HS-5 (cell line): Measurements from ENCODE around the gene CLEC16A.

Experiments used
- DNase-seq: peaks from one replicate; pipeline ENCODE4 v3.0.0-alpha.2; 2012; ENCODE audit warnings: low read depth

CLEC16A gene

GRCh38 chr16:11142261-11142630 is 197.9 kb downstream of the CLEC16A start:
- no peak for DNase-seq

DNA sequence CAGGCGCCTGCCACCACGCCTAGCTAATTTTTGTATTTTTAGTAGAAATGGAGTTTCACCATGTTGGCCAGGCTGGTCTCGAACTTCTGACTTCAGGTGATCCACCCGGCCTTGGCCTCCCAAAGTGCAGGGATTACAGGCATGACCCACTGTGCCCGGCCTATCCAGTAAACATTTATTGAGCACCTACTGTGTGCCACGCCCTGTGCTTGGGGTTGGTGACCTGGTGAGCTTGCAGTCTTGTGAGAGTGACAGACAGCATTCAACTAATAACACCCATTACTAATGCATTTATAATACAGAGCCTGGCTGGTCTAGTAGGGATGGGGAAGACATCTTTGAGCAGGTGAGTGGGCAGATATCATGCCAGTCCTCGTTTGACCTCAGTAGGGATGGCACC is 198.6 kb downstream of the CLEC16A start:
- no peak for DNase-seq

DNA sequence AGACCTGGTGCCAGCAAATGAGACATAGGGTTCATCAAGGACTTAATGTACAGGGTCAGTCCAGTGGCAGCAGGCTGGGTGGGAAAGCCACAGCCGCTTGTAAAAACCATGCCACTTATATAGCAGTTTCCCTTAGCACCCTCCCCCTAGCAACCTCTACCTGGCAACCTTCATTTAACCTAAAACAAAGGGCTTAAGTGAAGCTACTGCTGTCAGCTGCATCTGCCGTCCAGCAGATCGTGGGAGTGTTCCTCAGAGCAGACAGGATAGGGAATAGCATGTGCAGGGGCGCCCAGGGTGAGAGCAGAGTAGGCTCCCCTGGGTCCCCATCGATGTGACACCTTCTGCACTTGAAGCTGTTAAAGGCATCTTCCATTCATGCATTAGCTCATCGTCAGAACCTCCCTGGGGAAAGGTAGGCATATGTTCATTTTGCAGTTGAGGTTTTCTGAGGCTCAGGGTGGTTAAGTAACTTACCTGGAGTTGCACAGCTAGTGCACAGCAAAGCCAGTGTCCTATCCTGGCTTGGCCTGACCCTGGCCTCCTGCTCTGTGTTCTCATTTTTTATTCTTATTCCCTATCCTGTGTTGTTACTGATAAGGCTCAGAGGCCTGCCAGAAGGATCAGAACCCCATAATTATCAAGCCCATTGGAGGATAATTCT is 199.1 kb downstream of the CLEC16A start:
- no peak for DNase-seq

DNA sequence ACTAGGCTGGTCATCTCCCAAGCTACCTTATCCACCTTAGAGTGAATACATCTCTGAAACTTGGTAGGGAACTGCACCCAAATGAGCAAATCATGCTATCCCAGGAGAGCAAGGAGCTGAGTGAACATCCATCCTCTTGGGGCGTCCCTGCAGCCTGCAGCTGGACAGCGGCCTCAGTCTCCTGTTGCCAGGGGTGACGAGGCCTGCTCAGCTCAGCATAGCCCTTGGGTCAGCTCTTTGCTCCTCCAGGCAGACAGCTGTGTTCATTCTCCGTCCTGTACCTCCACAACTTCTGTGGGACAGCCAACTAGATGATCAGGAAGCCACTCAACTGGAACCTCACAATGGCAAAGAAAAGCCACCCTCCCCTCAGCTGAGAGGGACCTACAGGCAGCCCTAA is 199.8 kb downstream of the CLEC16A start:
- DNase-seq: no peak

GRCh38 chr16:11145173-11145818 is 200.9 kb downstream of the CLEC16A start:
- DNase-seq: no peak

GRCh38 chr16:11145819-11146211 is 201.5 kb downstream of the CLEC16A start:
- no peak for DNase-seq

GRCh38 chr16:11147033-11147753 is 202.8 kb downstream of the CLEC16A start:
- DNase-seq: no peak

DNA sequence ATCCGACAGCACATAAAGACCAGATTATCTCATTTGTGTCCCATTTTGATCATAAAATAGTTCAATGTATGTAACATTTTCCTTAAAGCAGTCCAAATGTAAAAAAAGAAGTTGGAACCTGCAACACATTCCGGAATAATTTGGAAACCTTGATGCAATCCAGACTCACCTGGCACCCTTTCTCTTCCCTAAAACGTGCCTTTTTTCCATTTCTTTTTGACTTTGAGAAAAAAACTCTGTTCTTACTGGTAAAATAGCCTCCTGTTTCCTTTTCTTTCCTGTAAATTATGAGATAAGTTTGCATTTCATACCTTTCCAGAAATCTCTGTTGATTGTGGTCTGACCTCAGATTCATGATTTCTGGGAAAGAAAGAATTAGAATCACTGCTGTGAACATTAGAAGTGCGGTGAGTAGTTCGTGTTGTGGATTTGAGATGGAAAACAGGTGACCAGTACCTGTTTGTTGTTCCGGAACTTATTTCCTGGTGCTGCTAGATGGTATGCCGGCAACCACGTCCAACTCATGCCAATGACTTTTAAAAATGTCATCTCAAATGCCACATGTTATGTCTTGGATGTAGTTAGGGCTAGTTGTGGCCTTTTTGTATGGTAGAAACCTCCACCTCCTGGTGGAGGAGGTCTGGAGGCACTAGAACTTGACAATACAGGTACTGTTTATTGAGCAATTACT is 203.5 kb downstream of the CLEC16A start:
- no peak for DNase-seq

- no peak for DNase-seq
Measured at GRCh38 chr16:11149011-11149616, 204.8 kb downstream of the CLEC16A start.

- DNase-seq: no peak
Measured at GRCh38 chr16:11150190-11150589, 205.8 kb downstream of the CLEC16A start.

DNA sequence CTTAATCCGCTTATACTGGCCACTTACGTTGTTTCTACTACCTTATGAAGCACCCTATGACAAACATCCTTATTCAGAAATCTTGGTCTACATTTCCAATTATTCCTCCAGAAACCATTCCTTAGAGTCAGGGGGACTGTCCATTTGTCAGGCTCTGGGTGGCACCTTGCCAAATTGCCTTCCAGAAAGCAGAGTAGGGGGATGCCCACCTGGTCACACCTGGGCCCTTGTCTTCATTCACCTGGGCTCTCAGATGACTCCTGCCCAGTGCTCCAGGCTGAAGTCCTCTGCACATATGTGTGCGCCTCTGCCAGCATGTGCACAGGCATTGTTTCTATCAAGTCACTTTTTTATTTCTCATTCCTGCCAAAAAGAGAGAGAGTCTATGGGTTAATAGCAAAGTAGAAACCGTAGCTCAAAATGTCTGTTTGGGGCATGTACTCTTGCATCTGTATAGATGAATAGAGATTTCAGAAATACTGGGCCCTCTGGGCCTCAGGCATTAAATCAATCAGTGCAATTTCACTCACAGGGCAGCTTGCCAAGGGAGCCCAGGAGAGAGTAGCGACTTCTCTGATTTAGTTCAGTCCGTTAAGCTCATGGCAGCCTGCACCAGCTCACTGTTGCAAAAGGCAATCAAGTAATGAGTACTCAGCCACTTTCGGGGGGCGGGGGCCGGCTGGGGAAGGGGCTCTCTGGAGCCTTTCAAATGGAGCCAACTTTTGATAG is 207.0 kb downstream of the CLEC16A start:
- no peak for DNase-seq

DNA sequence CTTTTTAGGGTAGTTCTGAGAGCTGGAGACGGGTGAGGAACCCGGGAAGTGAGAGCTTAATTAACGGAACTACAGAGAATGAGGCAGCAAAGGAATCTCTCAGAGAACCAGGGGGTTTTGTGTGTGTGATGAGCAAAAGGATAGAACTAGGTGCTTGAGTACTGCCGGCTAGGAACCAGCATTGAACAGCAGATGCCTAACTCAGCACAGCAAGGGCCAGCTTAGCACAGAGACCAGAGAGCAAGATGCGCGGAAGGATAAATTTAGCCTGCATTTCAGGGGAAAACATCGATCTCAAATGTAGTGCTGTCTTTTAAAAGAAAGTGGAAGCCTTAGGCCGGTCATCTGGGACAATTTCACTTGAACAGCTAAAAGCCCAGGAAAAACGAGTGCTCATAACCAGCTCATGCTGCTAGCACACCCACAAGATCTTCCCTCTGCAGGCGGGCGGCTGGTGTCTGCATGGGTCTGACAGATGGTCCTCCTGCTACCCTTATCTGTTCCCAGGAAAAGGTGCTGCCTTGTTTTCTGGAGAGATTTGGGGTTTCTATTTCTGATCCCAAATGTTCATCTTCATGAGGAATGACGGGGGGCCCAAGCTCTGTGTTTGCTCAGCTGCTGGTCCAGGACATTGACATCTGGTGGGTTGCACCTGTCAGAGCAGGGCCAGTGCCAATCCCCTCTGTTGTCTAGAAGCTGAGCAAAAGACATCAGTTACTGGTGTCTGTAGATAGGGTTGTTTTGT is 207.7 kb downstream of the CLEC16A start:
- DNase-seq: no peak

GRCh38 chr16:11152677-11153331 is 208.4 kb downstream of the CLEC16A start:
- no peak for DNase-seq

DNA sequence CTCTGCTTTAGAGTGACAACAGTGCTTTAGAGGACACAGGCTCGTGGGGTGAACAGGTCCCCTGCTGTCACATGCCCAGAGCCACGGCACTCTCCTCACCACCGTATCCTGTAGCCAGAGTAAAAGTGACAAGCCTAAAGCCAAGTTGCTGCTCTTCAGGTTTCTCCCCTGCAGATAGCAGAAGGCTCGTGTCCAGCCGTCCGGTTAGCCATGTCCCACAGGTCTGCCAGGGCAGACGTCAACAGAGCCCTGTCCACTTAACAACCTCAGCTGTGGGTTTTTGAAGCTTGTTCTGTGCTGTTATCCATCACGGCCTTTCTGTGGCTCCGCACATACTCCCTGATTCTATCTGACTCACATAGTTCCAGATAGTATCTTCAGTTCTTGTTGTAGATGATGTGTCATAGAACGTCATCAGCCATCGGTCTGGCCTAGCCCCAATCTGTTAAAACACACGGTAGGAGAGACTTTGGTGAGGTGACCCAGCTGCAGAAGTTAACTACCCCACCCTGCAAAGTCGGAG is 211.0 kb downstream of the CLEC16A start:
- no peak for DNase-seq

DNA sequence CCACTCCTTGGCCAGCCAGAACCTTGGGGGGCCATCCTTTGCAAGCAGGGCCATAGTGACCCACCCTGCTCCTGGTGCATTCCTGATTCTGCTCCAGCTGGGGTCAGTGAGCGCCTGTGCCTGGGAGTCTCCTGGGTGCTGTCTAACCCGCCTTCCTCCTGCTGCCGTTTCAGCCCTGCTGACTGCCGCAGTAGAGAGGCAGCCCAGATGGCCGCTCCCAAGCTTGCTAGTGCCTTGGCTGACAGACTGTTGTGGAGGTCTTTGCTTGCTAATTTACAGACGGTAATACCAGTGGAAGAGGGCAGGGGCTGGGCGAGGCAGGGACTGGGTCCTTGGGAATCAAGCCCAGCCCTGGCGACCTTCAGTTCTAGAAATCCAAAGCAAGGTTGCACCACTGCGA is 212.0 kb downstream of the CLEC16A start:
- DNase-seq: no peak

DNA sequence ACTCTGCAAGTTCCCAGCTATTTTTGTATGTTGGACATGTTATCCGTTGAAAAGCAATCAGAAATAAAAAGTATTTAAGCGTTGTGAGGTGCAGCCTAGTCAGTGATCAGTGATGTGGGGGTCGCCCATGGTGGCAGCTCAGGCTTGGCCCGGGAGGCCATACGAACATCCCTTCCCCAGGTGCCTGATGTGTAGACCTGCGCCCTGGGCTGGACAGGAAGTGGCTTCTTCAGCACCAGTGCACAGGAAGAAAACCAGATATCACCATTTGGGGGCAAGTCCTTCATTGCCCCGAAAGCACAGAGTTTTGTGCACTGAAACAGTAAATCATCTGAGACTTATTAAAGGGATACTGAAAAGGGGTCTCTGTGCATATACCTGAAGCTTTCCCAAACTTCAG is 212.8 kb downstream of the CLEC16A start:
- no peak for DNase-seq

DNA sequence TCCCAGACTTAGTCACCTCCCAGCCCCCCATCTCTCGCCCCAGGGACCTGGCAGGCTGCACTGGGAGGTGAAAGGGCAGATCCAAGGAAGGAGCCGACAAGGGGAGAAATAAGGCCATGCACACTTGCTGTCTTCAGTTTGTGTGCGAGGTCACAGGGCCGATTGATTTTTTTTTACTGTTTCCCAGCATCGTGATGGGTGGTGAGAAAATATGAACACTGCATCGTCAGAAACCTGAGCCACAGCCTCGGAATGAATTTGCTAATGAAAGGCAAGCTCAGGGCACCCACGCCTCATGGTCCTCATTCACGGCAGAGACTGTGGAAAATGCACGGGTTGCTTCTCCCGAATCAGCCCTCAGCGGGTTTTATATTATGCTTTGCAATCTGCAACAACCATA is 213.7 kb downstream of the CLEC16A start:
- DNase-seq: no peak

DNA sequence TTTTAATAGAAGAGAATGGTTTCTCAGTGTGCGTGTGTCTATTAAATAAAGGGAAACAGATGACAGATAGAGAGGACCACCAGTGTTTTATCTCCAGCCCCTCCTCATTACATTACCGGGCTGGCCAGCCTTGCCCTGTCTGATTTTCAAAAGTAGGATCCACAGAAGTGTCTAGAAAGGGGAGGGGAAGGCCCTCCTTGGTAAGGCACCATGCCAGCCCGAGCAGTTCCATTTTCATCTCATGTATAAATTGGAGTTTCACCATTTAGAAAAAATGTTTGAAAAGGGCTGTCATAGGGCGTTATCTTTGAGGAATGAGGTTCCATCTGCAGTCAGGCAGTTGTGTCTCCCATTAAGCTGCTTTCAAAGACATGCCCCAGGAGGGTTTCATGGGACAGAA is 214.9 kb downstream of the CLEC16A start:
- DNase-seq: no peak

GRCh38 chr16:11160676-11161115 is 216.3 kb downstream of the CLEC16A start:
- DNase-seq: no peak

GRCh38 chr16:11161439-11161838 is 217.1 kb downstream of the CLEC16A start:
- no peak for DNase-seq
